ENCODE data around the gene EML4. TPM values are rescaled to one million over a fixed set of nuclear protein-coding genes. Genes with fewer than 3 reads are reported as not detected.

The EML4 gene
- total and polyA plus RNA-seq, 2 of the 13 experiments (the other 11 are each of a cell fraction or from before 2014, with no cell fraction given), result 243 to 476 TPM

DNA sequence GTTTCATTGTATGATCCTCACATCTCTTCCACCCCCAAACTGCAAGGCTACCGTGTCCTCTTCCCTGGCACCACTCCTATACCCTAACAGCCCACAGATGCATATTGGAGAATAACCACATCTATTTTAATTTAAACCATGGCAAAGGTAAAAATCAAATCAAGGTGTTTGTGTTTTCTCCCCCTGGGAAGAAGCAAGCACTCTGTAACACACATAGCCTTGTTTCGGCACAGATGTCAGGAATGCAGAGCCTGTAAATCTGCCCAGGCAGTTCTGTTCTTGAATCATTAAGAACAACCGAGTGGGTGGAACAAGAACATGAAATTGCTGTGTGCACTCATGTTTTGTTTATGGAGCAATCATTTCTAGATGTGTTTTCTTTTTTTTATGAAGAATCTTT, 198.7 kb downstream of the EML4 start (continued):
- TF ChIP-seq, protein P1, sequence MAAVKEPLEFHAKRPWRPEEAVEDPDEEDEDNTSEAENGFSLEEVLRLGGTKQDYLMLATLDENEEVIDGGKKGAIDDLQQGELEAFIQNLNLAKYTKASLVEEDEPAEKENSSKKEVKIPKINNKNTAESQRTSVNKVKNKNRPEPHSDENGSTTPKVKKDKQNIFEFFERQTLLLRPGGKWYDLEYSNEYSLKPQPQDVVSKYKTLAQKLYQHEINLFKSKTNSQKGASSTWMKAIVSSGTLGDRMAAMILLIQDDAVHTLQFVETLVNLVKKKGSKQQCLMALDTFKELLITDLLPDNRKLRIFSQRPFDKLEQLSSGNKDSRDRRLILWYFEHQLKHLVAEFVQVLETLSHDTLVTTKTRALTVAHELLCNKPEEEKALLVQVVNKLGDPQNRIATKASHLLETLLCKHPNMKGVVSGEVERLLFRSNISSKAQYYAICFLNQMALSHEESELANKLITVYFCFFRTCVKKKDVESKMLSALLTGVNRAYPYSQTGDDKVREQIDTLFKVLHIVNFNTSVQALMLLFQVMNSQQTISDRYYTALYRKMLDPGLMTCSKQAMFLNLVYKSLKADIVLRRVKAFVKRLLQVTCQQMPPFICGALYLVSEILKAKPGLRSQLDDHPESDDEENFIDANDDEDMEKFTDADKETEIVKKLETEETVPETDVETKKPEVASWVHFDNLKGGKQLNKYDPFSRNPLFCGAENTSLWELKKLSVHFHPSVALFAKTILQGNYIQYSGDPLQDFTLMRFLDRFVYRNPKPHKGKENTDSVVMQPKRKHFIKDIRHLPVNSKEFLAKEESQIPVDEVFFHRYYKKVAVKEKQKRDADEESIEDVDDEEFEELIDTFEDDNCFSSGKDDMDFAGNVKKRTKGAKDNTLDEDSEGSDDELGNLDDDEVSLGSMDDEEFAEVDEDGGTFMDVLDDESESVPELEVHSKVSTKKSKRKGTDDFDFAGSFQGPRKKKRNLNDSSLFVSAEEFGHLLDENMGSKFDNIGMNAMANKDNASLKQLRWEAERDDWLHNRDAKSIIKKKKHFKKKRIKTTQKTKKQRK (IDR thresholded peaks at IDR 0.05; ENCODE audit: low read length), result no peak
- TF ChIP-seq ZNF207 (IDR thresholded peaks at IDR 0.05; ENCODE audit: borderline replicate concordance) (no peak), ZNF101 (CRISPR knock-in tag; IDR thresholded peaks at IDR 0.05; ENCODE audit: borderline replicate concordance, low read depth) (no peak)

- FAIRE-seq (no peak), DNase-seq (ENCODE audit: low spot score) (no peak), ATAC-seq (peak; percentile 8; the same call in 1 of the 3 replicates)
- no peaks in the 10 kb centered on the region for H3K9me3 ChIP-seq (ENCODE audit: low read length)
- ChIA-PET CTCF (ENCODE audit: low intra/inter-chr PET ratio, low total read pairs) (no interaction called here), POLR2A (no interaction called here)
- peak overlapping the region; percentile 26; the same call in 1 of the 2 replicates for H3K4me2 ChIP-seq (ENCODE audit: low read depth, low read length)
- H3K27me3 ChIP-seq (ENCODE audit: control insufficient read depth in 1 of 2, insufficient read depth in 2 of 2, low read length in 2 of 2), result no peaks in the 10 kb centered on the region
- in situ Hi-C loops (cut with HindIII; ENCODE audit: extremely low pct_ligation_motif_present, low pct_unique_long_range_greater_than_20kb), result loop anchor here (25.0 kb wide), 1 partner anchor 507 kb away; no protein-coding TSS in a partner anchor
- intact Hi-C loops (cut with micrococcal nuclease; ENCODE audit: unreplicated experiment), result no loop called here
- H3K36me3 ChIP-seq (replicated peaks in 1 of 2; ENCODE audit: control insufficient read depth in 1 of 2, insufficient read depth in 2 of 2, low read length in 2 of 2), result no peaks in the 10 kb centered on the region
- H3K4me3 ChIP-seq (replicated peaks in 1 of 3; ENCODE audit: insufficient read depth in 1 of 3, low read depth in 2 of 3, low read length in 3 of 3), result no peak overlapping the region
- WGBS (ENCODE audit: low lambda C conversion rate), result 43% methylated on average over 7 of the region's 7 CpGs
- H3K79me2 ChIP-seq (ENCODE audit: insufficient read depth, low read length), result no peaks in the 10 kb centered on the region
- no peak overlapping the region for H3K9ac ChIP-seq (ENCODE audit: insufficient read depth, low read depth, low read length)
- BruUV-seq (replicated peaks), result no TSS peak
- H3K27ac ChIP-seq (ENCODE audit: extremely low read length, insufficient read depth, low read length), result no peak overlapping the region
- H2AFZ ChIP-seq (ENCODE audit: low read length), result no peak overlapping the region
- TF ChIP-seq TOPORS (CRISPR knock-in tag; IDR thresholded peaks at IDR 0.05) (no peak), SOX13 (IDR thresholded peaks at IDR 0.05) (no peak), SOX13 (CRISPR knock-in tag; conservative IDR thresholded peaks at IDR 0.05 in 1 of 2, IDR thresholded peaks at IDR 0.05 in 1 of 2) (peak in 1 of 2 experiments; percentile 54; a peak in 1 of 4 replicates)
- H3K4me1 ChIP-seq (ENCODE audit: insufficient read depth, low read length), result peaks cover 30% of the 10 kb centered on the region
- H4K20me1 ChIP-seq (ENCODE audit: insufficient read depth, low read length), result no peaks in the 10 kb centered on the region
Measured at GRCh38 chr2:42368817-42369531, 199.8 kb downstream of the EML4 start.

Data from HepG2 (cell line).